ENCODE results near the gene PKNOX2.

DNA sequence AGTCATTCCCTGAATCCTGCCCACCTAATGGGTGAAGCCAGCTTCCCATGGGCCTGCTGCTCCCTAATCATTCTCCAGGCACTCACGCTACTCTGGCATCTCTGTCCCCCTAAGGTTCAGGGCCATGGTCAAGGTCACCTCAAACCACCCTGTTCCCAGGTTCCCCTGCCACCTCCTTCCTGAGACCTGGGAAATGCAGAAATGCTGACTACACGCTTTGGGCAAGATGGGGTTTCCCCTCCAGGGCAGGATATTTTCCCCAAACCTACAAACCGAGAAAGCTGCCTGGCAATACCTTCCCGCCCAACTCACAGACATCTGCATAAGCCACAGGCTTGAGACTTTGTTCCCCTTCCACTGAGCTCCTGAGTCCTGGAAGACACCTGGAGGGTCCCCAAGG lies 233.9 kb downstream of the PKNOX2 start:
- TF ChIP-seq POLR2A (IDR thresholded peaks at IDR 0.05; ENCODE audit: low read length) (no peak), SMC3 (IDR thresholded peaks at IDR 0.05) (no peak)
- TF ChIP-seq, protein P1, sequence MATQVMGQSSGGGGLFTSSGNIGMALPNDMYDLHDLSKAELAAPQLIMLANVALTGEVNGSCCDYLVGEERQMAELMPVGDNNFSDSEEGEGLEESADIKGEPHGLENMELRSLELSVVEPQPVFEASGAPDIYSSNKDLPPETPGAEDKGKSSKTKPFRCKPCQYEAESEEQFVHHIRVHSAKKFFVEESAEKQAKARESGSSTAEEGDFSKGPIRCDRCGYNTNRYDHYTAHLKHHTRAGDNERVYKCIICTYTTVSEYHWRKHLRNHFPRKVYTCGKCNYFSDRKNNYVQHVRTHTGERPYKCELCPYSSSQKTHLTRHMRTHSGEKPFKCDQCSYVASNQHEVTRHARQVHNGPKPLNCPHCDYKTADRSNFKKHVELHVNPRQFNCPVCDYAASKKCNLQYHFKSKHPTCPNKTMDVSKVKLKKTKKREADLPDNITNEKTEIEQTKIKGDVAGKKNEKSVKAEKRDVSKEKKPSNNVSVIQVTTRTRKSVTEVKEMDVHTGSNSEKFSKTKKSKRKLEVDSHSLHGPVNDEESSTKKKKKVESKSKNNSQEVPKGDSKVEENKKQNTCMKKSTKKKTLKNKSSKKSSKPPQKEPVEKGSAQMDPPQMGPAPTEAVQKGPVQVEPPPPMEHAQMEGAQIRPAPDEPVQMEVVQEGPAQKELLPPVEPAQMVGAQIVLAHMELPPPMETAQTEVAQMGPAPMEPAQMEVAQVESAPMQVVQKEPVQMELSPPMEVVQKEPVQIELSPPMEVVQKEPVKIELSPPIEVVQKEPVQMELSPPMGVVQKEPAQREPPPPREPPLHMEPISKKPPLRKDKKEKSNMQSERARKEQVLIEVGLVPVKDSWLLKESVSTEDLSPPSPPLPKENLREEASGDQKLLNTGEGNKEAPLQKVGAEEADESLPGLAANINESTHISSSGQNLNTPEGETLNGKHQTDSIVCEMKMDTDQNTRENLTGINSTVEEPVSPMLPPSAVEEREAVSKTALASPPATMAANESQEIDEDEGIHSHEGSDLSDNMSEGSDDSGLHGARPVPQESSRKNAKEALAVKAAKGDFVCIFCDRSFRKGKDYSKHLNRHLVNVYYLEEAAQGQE (IDR thresholded peaks at IDR 0.05), result no peak
- TF ChIP-seq, protein P2, sequence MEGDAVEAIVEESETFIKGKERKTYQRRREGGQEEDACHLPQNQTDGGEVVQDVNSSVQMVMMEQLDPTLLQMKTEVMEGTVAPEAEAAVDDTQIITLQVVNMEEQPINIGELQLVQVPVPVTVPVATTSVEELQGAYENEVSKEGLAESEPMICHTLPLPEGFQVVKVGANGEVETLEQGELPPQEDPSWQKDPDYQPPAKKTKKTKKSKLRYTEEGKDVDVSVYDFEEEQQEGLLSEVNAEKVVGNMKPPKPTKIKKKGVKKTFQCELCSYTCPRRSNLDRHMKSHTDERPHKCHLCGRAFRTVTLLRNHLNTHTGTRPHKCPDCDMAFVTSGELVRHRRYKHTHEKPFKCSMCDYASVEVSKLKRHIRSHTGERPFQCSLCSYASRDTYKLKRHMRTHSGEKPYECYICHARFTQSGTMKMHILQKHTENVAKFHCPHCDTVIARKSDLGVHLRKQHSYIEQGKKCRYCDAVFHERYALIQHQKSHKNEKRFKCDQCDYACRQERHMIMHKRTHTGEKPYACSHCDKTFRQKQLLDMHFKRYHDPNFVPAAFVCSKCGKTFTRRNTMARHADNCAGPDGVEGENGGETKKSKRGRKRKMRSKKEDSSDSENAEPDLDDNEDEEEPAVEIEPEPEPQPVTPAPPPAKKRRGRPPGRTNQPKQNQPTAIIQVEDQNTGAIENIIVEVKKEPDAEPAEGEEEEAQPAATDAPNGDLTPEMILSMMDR (IDR thresholded peaks at IDR 0.05), result no peak
- TF ChIP-seq, protein P3, sequence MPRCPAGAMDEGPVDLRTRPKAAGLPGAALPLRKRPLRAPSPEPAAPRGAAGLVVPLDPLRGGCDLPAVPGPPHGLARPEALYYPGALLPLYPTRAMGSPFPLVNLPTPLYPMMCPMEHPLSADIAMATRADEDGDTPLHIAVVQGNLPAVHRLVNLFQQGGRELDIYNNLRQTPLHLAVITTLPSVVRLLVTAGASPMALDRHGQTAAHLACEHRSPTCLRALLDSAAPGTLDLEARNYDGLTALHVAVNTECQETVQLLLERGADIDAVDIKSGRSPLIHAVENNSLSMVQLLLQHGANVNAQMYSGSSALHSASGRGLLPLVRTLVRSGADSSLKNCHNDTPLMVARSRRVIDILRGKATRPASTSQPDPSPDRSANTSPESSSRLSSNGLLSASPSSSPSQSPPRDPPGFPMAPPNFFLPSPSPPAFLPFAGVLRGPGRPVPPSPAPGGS (IDR thresholded peaks at IDR 0.05), result no peak

Data from A549 (cell line).